Liver (tissue), 3 donors: ENCODE data around the gene FMO3.

Source experiments
- EGR1 ChIP-seq, 2 donors: IDR thresholded peaks; 2 replicates each; pipeline ENCODE4 v1.6.1; 2016 to 2018; ENCODE audit warnings: antibody characterized with exemption in 2 of 2, low read depth in 2 of 2
- FOXA1 ChIP-seq: IDR thresholded peaks from 2 replicates; pipeline ENCODE4 v1.6.1; 2016; ENCODE audit warnings: antibody characterized with exemption
- FOXA2 ChIP-seq: IDR thresholded peaks from 2 replicates; pipeline ENCODE4 v1.6.1; 2016; ENCODE audit warnings: antibody characterized with exemption
- HNF4G ChIP-seq: IDR thresholded peaks from 2 replicates; pipeline ENCODE4 v1.6.1; 2016; ENCODE audit warnings: antibody characterized with exemption
- JUND ChIP-seq, 2 donors: IDR thresholded peaks; 2 replicates each; pipeline ENCODE4 v1.6.1; 2016; ENCODE audit warnings: antibody characterized with exemption in 2 of 2
- RAD21 ChIP-seq, 2 donors: IDR thresholded peaks; 2 replicates each; pipeline ENCODE4 v1.6.1; 2016; ENCODE audit warnings: antibody characterized with exemption in 2 of 2, mild to moderate bottlenecking in 2 of 2
- SP1 ChIP-seq: IDR thresholded peaks from 2 replicates; pipeline ENCODE4 v1.6.1; 2018; ENCODE audit warnings: antibody characterized with exemption, mild to moderate bottlenecking
- TAF1 ChIP-seq: conservative IDR thresholded peaks from 2 replicates; pipeline ENCODE4 v1.6.1; 2016; ENCODE audit warnings: antibody characterized with exemption, mild to moderate bottlenecking
- YY1 ChIP-seq: IDR thresholded peaks from 2 replicates; pipeline ENCODE4 v1.6.1; 2016; ENCODE audit warnings: antibody characterized with exemption, mild to moderate bottlenecking
- TF ChIP-seq, protein P1 (sequence below): fragments of 150-350 bp; IDR thresholded peaks from 2 replicates; pipeline ENCODE4 v1.5.1; 2017; ENCODE audit warnings: improper control_type of control experiment, low read depth, low read length; ENCODE audit not compliant: missing input control
- TF ChIP-seq, protein P2 (sequence below): IDR thresholded peaks from 2 replicates; pipeline ENCODE4 v1.6.1; 2016; ENCODE audit warnings: antibody characterized with exemption, mild to moderate bottlenecking
- TF ChIP-seq, protein P3 (sequence below): IDR thresholded peaks from 2 replicates; pipeline ENCODE4 v1.6.1; 2016; ENCODE audit warnings: antibody characterized with exemption
- TF ChIP-seq, protein P4 (sequence below): IDR thresholded peaks from 2 replicates; pipeline ENCODE4 v1.6.1; 2016; ENCODE audit warnings: antibody characterized with exemption
- donor health status: healthy.
- donor health status: healthy.

DNA sequence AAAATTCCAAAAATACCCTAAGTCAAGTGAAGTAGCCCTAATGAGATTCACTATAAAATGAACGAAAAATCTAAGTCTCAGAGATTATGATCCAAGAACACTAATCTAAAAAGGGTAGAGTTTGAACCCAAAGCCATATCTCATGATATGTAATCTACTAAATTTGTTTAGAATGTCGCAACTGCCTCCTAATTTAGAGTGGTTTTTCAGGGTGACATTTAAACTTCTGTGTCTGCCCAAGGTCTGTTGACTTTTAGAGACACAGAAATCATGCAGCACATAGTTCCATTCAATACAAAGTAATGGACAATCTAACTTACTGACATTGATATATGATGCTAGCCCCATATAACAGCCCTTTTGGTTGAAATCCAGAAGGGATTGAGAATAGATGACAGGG, 28.9 kb downstream of the FMO3 start:
- TF ChIP-seq YY1 (peak; percentile 69), RAD21 (IDR thresholded peaks at IDR 0.05) (peak in 1 of 2 donors; percentile 34), TAF1 (no peak), EGR1 (IDR thresholded peaks at IDR 0.05; ENCODE audit: low read depth in 2 of 2) (no peak), FOXA1 (peak; percentile 15), FOXA2 (peak; percentile 40), SP1 (peak; percentile 6), JUND (IDR thresholded peaks at IDR 0.05) (peak in 1 of 2 donors; percentile 45), HNF4G (no peak)
- TF ChIP-seq, protein P1, sequence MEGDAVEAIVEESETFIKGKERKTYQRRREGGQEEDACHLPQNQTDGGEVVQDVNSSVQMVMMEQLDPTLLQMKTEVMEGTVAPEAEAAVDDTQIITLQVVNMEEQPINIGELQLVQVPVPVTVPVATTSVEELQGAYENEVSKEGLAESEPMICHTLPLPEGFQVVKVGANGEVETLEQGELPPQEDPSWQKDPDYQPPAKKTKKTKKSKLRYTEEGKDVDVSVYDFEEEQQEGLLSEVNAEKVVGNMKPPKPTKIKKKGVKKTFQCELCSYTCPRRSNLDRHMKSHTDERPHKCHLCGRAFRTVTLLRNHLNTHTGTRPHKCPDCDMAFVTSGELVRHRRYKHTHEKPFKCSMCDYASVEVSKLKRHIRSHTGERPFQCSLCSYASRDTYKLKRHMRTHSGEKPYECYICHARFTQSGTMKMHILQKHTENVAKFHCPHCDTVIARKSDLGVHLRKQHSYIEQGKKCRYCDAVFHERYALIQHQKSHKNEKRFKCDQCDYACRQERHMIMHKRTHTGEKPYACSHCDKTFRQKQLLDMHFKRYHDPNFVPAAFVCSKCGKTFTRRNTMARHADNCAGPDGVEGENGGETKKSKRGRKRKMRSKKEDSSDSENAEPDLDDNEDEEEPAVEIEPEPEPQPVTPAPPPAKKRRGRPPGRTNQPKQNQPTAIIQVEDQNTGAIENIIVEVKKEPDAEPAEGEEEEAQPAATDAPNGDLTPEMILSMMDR, result no peak
- TF ChIP-seq, protein P2, sequence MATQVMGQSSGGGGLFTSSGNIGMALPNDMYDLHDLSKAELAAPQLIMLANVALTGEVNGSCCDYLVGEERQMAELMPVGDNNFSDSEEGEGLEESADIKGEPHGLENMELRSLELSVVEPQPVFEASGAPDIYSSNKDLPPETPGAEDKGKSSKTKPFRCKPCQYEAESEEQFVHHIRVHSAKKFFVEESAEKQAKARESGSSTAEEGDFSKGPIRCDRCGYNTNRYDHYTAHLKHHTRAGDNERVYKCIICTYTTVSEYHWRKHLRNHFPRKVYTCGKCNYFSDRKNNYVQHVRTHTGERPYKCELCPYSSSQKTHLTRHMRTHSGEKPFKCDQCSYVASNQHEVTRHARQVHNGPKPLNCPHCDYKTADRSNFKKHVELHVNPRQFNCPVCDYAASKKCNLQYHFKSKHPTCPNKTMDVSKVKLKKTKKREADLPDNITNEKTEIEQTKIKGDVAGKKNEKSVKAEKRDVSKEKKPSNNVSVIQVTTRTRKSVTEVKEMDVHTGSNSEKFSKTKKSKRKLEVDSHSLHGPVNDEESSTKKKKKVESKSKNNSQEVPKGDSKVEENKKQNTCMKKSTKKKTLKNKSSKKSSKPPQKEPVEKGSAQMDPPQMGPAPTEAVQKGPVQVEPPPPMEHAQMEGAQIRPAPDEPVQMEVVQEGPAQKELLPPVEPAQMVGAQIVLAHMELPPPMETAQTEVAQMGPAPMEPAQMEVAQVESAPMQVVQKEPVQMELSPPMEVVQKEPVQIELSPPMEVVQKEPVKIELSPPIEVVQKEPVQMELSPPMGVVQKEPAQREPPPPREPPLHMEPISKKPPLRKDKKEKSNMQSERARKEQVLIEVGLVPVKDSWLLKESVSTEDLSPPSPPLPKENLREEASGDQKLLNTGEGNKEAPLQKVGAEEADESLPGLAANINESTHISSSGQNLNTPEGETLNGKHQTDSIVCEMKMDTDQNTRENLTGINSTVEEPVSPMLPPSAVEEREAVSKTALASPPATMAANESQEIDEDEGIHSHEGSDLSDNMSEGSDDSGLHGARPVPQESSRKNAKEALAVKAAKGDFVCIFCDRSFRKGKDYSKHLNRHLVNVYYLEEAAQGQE, result peak; percentile 35
- TF ChIP-seq, protein P3, sequence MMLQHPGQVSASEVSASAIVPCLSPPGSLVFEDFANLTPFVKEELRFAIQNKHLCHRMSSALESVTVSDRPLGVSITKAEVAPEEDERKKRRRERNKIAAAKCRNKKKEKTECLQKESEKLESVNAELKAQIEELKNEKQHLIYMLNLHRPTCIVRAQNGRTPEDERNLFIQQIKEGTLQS, result no peak
- TF ChIP-seq, protein P4, sequence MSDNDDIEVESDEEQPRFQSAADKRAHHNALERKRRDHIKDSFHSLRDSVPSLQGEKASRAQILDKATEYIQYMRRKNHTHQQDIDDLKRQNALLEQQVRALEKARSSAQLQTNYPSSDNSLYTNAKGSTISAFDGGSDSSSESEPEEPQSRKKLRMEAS, result peak; percentile 22
